ENCODE data around the gene PRX. TPM values are rescaled to one million over a fixed set of nuclear protein-coding genes. Genes with fewer than 3 reads are reported as not detected.

Gene PRX
- total and polyA plus RNA-seq, 2 of the 13 experiments (the other 11 are each of a cell fraction or from before 2014, with no cell fraction given): 0.66 TPM

GRCh38 chr19:40461669-40462221, 48.6 kb upstream of the PRX start (continued):
- no peak for TF ChIP-seq CEBPG (CRISPR knock-in tag; IDR thresholded peaks at IDR 0.05)
- no peak for TF ChIP-seq SMYD3 (CRISPR knock-in tag; IDR thresholded peaks at IDR 0.05)
- TF ChIP-seq ARNT2 (CRISPR knock-in tag; IDR thresholded peaks at IDR 0.05; ENCODE audit: low read depth): no peak
- TF ChIP-seq ADNP (CRISPR knock-in tag; IDR thresholded peaks at IDR 0.05): 0 out of 2 replicates have a peak, but pooled peaks have one; percentile 53
- no peak for TF ChIP-seq ZNF577 (CRISPR knock-in tag; IDR thresholded peaks at IDR 0.05; ENCODE audit: borderline replicate concordance, low read depth)
- no peak for TF ChIP-seq GFI1 (CRISPR knock-in tag; IDR thresholded peaks at IDR 0.05; ENCODE audit: borderline replicate concordance)
- no peak for TF ChIP-seq ASH2L (IDR thresholded peaks at IDR 0.05; ENCODE audit: insufficient read length, low read depth, low read length)
- TF ChIP-seq RBFOX2 (IDR thresholded peaks at IDR 0.05; ENCODE audit: low read depth, low read length): no peak
- TF ChIP-seq ZNF276 (CRISPR knock-in tag; IDR thresholded peaks at IDR 0.05; ENCODE audit: low read depth): no peak
- no peak for TF ChIP-seq ZNF274 (CRISPR knock-in tag; IDR thresholded peaks at IDR 0.05)
- no peak for TF ChIP-seq SIX4 (CRISPR knock-in tag; IDR thresholded peaks at IDR 0.05)
- no peak for TF ChIP-seq ZBTB40 (IDR thresholded peaks at IDR 0.05)
- TF ChIP-seq ZBTB40 (CRISPR knock-in tag; IDR thresholded peaks at IDR 0.05): no peak
- no peak for TF ChIP-seq ZBTB49 (CRISPR knock-in tag; IDR thresholded peaks at IDR 0.05; ENCODE audit: borderline replicate concordance)
- TF ChIP-seq ZNF772 (CRISPR knock-in tag; IDR thresholded peaks at IDR 0.05): peak; percentile 67; the same call in 1 of the 2 replicates
- no peak for TF ChIP-seq SMC3 (IDR thresholded peaks at IDR 0.05; ENCODE audit: low read length)
- TF ChIP-seq HOXD1 (CRISPR knock-in tag; IDR thresholded peaks at IDR 0.05): no peak
- TF ChIP-seq ZNF350 (CRISPR knock-in tag; IDR thresholded peaks at IDR 0.05; ENCODE audit: borderline replicate concordance, low read depth): peak; percentile 25; the same call in 1 of the 2 replicates

All from HepG2 (cell line).